Choroid plexus epithelial cell (primary cell): Measurements from ENCODE around the gene GET4.

Experiments used
- DNase-seq: peaks from one replicate; pipeline ENCODE4 v3.0.0-alpha.2; 2010; ENCODE audit warnings: low read depth
- H3K4me3 ChIP-seq: 2 replicates; pipeline ENCODE4 v1.5.1; 2011; ENCODE audit warnings: low read depth, mild to moderate bottlenecking, control low read depth, low read length, moderate library complexity
- TF ChIP-seq, protein P1 (sequence below): conservative IDR thresholded peaks from 2 replicates; pipeline ENCODE4 v1.5.1; 2011; ENCODE audit warnings: low read depth, mild to moderate bottlenecking, control low read depth, inconsistent platforms, low read length, moderate library complexity

Gene GET4

DNA sequence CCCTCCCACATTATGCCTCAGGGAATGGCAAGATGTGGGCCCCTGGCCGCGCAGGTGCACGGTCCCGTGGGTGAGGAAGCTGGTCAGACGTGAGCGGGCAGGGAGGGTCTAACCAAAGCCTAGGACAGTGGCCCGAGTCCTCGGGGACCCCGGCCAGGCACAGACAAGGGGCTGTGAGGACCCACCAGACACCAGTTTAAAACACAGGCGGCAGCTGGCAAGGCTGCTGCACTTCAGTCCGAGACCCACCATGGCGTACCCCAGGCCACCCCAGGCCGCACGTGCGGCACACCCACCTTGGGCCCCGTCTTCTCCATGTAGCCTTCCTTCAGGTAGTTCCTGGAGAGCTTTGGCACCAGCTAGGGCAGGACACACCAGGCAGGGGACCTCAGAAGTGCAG, 23.5 kb downstream of the GET4 start:
- no peak overlapping the region for H3K4me3 ChIP-seq
- TF ChIP-seq, protein P1, sequence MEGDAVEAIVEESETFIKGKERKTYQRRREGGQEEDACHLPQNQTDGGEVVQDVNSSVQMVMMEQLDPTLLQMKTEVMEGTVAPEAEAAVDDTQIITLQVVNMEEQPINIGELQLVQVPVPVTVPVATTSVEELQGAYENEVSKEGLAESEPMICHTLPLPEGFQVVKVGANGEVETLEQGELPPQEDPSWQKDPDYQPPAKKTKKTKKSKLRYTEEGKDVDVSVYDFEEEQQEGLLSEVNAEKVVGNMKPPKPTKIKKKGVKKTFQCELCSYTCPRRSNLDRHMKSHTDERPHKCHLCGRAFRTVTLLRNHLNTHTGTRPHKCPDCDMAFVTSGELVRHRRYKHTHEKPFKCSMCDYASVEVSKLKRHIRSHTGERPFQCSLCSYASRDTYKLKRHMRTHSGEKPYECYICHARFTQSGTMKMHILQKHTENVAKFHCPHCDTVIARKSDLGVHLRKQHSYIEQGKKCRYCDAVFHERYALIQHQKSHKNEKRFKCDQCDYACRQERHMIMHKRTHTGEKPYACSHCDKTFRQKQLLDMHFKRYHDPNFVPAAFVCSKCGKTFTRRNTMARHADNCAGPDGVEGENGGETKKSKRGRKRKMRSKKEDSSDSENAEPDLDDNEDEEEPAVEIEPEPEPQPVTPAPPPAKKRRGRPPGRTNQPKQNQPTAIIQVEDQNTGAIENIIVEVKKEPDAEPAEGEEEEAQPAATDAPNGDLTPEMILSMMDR: no peak
- no peak for DNase-seq

DNA sequence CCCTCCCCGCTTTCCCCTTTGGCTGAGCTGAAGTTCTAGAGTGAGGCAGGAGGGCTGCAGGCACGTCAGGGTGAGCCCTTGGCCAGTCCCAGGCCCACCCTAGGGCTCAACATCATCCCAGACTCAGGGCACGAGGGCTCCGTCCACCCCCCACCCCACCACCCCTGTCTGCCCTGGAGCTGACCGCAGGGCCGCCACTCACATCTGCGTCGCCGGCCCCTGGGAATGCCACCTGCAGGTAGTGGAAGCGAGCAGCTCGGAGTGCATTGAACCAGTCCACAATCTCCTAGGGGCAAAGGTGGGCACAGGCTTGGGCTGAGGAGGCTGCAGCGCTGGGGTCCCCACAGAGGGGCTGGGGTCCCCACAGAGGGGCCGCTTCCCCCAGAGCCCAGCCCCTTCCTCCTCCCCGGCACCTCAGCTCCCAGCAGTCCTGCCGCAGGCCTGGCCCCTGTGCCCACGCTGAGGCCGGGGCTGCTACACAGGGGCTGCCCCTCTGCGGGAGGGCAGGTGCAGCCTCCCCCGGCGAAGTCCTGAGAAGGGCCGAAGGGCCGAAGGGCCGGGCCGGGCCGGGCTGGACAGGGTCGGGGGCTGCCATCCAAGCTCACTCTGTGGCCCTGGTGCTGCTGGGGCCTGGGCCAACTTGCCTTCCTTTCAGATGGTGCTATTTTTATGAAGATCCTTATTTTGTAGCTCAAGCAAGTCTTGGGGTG, 24.1 kb downstream of the GET4 start:
- H3K4me3 ChIP-seq: no peak overlapping the region
- DNase-seq: no peak
- TF ChIP-seq, protein P1: no peak

DNA sequence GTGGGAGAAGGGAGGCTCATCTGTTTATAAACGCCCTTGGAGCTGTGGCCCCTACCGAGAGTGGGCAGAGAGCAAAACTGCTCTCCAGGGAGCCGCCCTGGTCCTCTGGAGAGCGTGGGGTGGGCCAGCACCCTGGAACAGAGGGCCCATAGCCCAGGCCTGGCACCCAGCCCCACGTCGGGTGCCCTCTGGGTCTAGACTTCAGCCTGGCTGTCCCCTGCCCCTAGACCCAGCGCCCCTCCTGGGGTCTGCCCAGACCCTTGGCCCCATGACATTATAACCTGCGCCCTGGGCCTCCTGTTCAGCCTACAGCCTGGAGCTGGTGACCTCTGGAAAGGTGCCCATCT, 24.7 kb downstream of the GET4 start:
- DNase-seq: no peak
- no peak overlapping the region for H3K4me3 ChIP-seq
- TF ChIP-seq, protein P1: no peak

DNA sequence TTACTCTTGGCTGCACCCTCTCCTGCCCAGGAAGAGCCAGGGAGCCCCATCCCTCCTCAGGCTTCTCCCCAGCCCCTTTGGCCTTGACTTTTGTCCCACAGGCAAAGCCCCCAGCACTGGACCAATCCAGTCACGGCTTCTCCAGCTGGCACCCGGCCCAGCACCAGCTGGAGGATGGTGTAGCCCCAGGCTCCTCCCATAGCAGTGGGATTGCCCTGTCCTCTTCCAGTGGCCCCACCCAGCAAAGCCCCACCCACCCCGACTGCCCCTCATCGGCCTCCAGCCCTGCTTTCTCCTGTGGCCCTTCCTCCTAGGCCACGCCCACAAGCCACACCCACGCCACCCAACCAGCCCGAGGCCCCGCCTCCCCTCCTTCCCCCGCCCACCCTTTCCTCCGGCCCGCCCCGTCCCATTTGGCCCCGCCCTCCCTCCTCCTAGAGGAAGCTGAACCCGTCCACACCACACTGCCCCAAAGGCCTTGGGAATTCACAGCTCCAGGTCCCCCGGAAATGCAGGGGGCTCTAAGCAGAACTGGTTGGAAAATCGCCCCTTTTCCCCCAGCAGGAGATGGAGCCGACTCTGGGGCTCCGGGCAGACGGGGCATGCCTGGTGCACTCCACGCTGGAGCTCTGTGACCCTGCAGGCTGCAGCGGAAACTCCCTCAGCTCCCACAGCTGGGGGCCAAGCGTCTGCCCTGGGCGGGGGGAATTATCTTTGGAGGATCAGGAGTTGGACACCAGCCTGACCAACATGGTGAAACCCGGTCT, 25.2 kb downstream of the GET4 start:
- DNase-seq: peak; percentile 95
- peak overlapping the region; percentile 36 for H3K4me3 ChIP-seq
- TF ChIP-seq, protein P1: no peak

DNA sequence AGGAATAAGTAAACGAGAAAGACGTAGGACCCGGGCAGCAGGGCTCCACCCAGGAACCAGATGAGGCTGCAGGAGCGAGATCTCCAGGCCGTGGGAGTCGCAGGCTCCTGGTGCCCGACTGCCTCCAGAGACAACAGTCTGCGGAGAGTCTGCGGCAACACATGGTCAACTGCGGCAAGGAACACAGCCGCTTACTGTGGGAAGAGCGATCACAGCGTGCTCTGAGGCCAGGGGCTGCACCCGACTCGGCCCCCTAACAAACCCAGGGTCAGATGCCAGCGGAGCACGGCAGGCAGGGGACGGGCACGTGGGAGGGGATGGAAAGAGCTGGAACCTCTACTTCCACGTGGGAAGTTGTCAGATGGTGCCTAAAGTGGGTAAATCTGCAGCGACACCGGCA, 26.6 kb downstream of the GET4 start:
- no peak overlapping the region for H3K4me3 ChIP-seq
- DNase-seq: no peak
- TF ChIP-seq, protein P1: no peak

DNA sequence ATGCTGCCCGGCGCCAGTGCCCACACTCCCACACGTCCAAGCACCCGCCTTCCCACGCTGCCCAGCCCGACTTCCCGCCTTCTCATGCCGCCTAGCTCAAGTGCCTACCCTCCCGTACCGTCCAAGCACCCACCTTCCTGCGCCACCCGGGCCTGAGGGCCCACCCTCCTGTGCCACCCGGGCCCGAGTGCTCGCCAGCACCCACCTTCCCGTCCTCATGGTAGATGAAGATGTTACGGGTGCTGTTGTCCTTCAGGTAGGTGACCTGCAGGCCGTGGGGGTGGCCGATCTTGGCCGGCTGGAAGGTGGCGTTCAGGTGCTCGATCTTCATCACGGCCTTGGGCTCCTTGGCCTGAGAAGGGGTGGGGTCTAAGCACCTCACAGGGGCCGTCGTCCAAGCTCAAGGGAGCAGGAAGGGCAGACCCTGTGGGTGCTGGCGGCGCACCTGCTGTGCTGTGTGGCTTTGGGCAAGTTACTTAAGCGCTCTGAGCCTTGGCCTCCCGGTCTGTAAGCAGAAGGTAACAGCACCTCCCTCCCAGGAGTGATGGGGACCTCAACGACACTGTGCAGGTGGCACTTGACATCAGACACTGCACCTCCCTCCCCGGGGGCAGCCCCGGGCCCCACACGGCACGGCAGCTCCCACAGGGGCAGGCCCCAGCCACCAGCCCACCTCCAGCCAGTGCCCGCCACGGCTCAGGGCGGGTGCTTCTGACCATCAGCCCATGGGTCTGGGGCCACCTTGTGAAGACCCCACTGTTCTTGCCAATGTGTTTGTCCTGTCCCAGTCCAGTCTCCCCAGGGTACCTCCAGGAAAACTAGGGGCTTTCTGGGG, 27.8 kb downstream of the GET4 start:
- TF ChIP-seq, protein P1: no peak
- no peak for DNase-seq
- no peak overlapping the region for H3K4me3 ChIP-seq
